Measurements from ENCODE around the gene DLX3. TPM values are rescaled to one million over a fixed set of nuclear protein-coding genes. Genes with fewer than 3 reads are reported as not detected.

DLX3 gene
- total and polyA plus RNA-seq, 2 of the 8 experiments (the other 6 are each of a cell fraction or from before 2014, with no cell fraction given) = 0.15 to 0.20 TPM

- H3K27ac ChIP-seq (ENCODE audit: low read depth, low read length) = no peak within 1 kb of the TSS
- peak within 1 kb of the TSS; percentile 68 to 76 for H3K4me2 ChIP-seq (ENCODE audit: insufficient read depth in 1 of 2, low read depth in 2 of 2, low read length in 2 of 2)
- ChIA-PET POLR2A (ENCODE audit: partially characterized antibody) (interaction anchor here (1.2 to 1.6 kb wide), 3 partner anchors 19 to 61 kb away, joined by 3 read pairs; no protein-coding TSS in a partner anchor), CTCF (ENCODE audit: partially characterized antibody) (interaction anchor here (1.7 to 15.2 kb wide), 2 partner anchors 18 to 22 kb away, joined by 9 to 398 read pairs; partner anchors contain the start of gene DLX3)
- peaks cover 0 to 8% (median 0%) of the 10 kb centered on the region in 4 experiments; a peak in 2 of 8 replicates for H3K36me3 ChIP-seq (ENCODE audit: control insufficient read depth in 2 of 4, insufficient read depth in 4 of 4, low read length in 3 of 4)
- H3K18ac ChIP-seq (ENCODE audit: extremely low read depth, low read length) = peak within 1 kb of the TSS; percentile 87
- H3K14ac ChIP-seq (ENCODE audit: insufficient read length) = no peak within 1 kb of the TSS
- H3K4me1 ChIP-seq (replicated peaks in 1 of 4; ENCODE audit: control insufficient read depth in 3 of 4, insufficient read depth in 4 of 4, low read length in 3 of 4) = peaks cover 0 to 38% (median 25%) of the 10 kb centered on the region in 4 experiments; a peak in 6 of 7 replicates
- H3K23me2 ChIP-seq (ENCODE audit: low read depth, low read length) = peaks cover 14% of the 10 kb centered on the region
- peaks cover 19 to 35% of the 10 kb centered on the region in 2 experiments for H4K20me1 ChIP-seq (replicated peaks in 1 of 2; ENCODE audit: control insufficient read depth in 1 of 2, insufficient read depth in 2 of 2, low read length in 2 of 2)
- H3K23ac ChIP-seq (ENCODE audit: insufficient read length) = no peak within 1 kb of the TSS
- H2BK120ac ChIP-seq (replicated peaks; ENCODE audit: low read depth, low read length) = no peak within 1 kb of the TSS
- H2AFZ ChIP-seq (ENCODE audit: low read length) = peak within 1 kb of the TSS; percentile 79; the same call in 1 of the 2 replicates
- no peak within 1 kb of the TSS for H4K5ac ChIP-seq (ENCODE audit: insufficient read length, low read depth, low read length)
- FAIRE-seq (no peak), DNase-seq (ENCODE audit: low read depth in 1 of 2, low spot score in 2 of 2) (peak in 1 of 2 experiments; percentile 81)
- peak within 1 kb of the TSS; percentile 92; the same call in 1 of the 2 replicates for H2BK15ac ChIP-seq (ENCODE audit: low read length)
- no peaks in the 10 kb centered on the region; a peak in 1 of 4 replicates for H3K9me3 ChIP-seq (ENCODE audit: insufficient read depth in 2 of 2, low read depth in 1 of 2, low read length in 1 of 2)
- H2BK5ac ChIP-seq (ENCODE audit: low read depth, low read length) = no peak within 1 kb of the TSS; the same call in 1 of the 2 replicates
- H3K9ac ChIP-seq (replicated peaks in 1 of 4; ENCODE audit: extremely low read depth in 1 of 4, low read depth in 3 of 4, low read length in 3 of 4) = peak within 1 kb of the TSS in 1 of 4 experiments; percentile 2; a peak in 2 of 7 replicates
- peak within 1 kb of the TSS; percentile 53 to 78 (median 62) for H3K4me3 ChIP-seq (ENCODE audit: extremely low read depth in 1 of 4, insufficient read depth in 2 of 4, low read depth in 3 of 4, low read length in 4 of 4)
- peak within 1 kb of the TSS; percentile 6 for H3K56ac ChIP-seq (replicated peaks; ENCODE audit: insufficient read length, low read depth, low read length)
- no peaks in the 10 kb centered on the region for H3K79me2 ChIP-seq (ENCODE audit: control insufficient read depth in 1 of 2, insufficient read depth in 2 of 2, low read length in 2 of 2)
- H3K79me1 ChIP-seq (ENCODE audit: low read depth, low read length) = no peaks in the 10 kb centered on the region
- no peak within 1 kb of the TSS for H4K91ac ChIP-seq (replicated peaks; ENCODE audit: insufficient read length, low read length)
- no peak within 1 kb of the TSS for H3K4ac ChIP-seq (replicated peaks; ENCODE audit: insufficient read length, low read depth, low read length)
- H4K8ac ChIP-seq (ENCODE audit: extremely low read depth, insufficient read depth, low read length) = peak within 1 kb of the TSS; percentile 47
- 3% methylated on average over 28 of the region's 45 CpGs; no CpG with 5 or more reads in 1 of the 2 experiments for WGBS, 2 experiments (ENCODE audit: extremely low coverage in 1 of 2, insufficient coverage in 1 of 2, insufficient read length in 1 of 2, insufficient replicate concordance in 2 of 2, low coverage in 1 of 2, low lambda C conversion rate in 2 of 2, missing lambda C conversion rate in 1 of 2)
- H2BK20ac ChIP-seq (ENCODE audit: low read length) = no peak within 1 kb of the TSS
- peak within 1 kb of the TSS; percentile 29; the same call in 1 of the 2 replicates for H2BK12ac ChIP-seq (ENCODE audit: low read depth, low read length)
- peaks cover 91 to 100% (median 96%) of the 10 kb centered on the region in 4 experiments for H3K27me3 ChIP-seq (replicated peaks in 1 of 4; ENCODE audit: control insufficient read depth in 3 of 4, extremely low read depth in 1 of 4, insufficient read depth in 3 of 4, low read length in 3 of 4)
- H2AK5ac ChIP-seq (ENCODE audit: low read depth, low read length) = no peak within 1 kb of the TSS
- TF ChIP-seq ASH2L (IDR thresholded peaks at IDR 0.05; ENCODE audit: low read length) (no peak), CTBP2 (IDR thresholded peaks at IDR 0.05; ENCODE audit: borderline replicate concordance, insufficient read depth, insufficient read length, low read length) (peak; percentile 1), SP1 (IDR thresholded peaks at IDR 0.05; ENCODE audit: low read depth, low read length) (peak; percentile 55; the same call in 1 of the 2 replicates), KDM1A (IDR thresholded peaks at IDR 0.05; ENCODE audit: borderline replicate concordance, low read length) (no peak), KDM4A (IDR thresholded peaks at IDR 0.05; ENCODE audit: low read depth, low read length, severe bottlenecking) (peak; percentile 10), EZH2 (IDR thresholded peaks at IDR 0.05; ENCODE audit: low read depth, low read length, severe bottlenecking) (no peak), RXRA (IDR thresholded peaks at IDR 0.05; ENCODE audit: insufficient read depth, low read depth, low read length) (no peak), RNF2 (IDR thresholded peaks at IDR 0.05; ENCODE audit: borderline replicate concordance, low read depth, low read length, missing control alignments, poor library complexity, severe bottlenecking) (peak; percentile 43), EP300 (IDR thresholded peaks at IDR 0.05; ENCODE audit: borderline replicate concordance in 1 of 2, low read depth in 2 of 2, low read length in 2 of 2) (no peak), NANOG (IDR thresholded peaks at IDR 0.05; ENCODE audit: insufficient read depth, low read depth, low read length, poor library complexity, severe bottlenecking) (no peak)
Measured at GRCh38 chr17:49969134-49969759, 25.8 kb downstream of the DLX3 start, which contains the start of gene DLX4. Gene DLX4, plus strand, starts transcription at chr17:49969190. Its CDS starts 279 bp downstream, at chr17:49969469.
